NCI-H345 treated with DMSO at 0.1 percent for 48 hours (cell line): ENCODE data around the gene NBL1.

Experiments used
- DNase-seq: peaks from one replicate; lab custom pipeline; 2025; ENCODE audit not compliant: unreplicated experiment; lab: John Stamatoyannopoulos, UW

The NBL1 gene

GRCh38 chr1:19643602-19644394 is at the start of gene NBL1:
NBL1 (plus strand) TSS chr1:19644311; CDS start chr1:19655031, 10,720 bp downstream.
- DNase-seq: no peak

GRCh38 chr1:19596065-19596713 is 47.9 kb upstream of the NBL1 start:
- peak; percentile 41 for DNase-seq

GRCh38 chr1:19596714-19597495 is 47.2 kb upstream of the NBL1 start:
- DNase-seq: peak; percentile 98

- DNase-seq: no peak
Measured at GRCh38 chr1:19597496-19598309, 46.4 kb upstream of the NBL1 start.

GRCh38 chr1:19599810-19600209 is 44.3 kb upstream of the NBL1 start:
- DNase-seq: no peak

- DNase-seq: no peak
Measured at GRCh38 chr1:19602486-19602885, 41.6 kb upstream of the NBL1 start.

- no peak for DNase-seq
Measured at GRCh38 chr1:19605967-19606366, 38.1 kb upstream of the NBL1 start.

GRCh38 chr1:19606817-19607642 is 37.1 kb upstream of the NBL1 start:
- no peak for DNase-seq

- DNase-seq: no peak
Measured at GRCh38 chr1:19608232-19608631, 35.9 kb upstream of the NBL1 start.

- no peak for DNase-seq
Measured at GRCh38 chr1:19610282-19610981, 33.7 kb upstream of the NBL1 start.

- DNase-seq: no peak
Measured at GRCh38 chr1:19612530-19612929, 31.6 kb upstream of the NBL1 start.

- DNase-seq: no peak
Measured at GRCh38 chr1:19613171-19613703, 30.9 kb upstream of the NBL1 start.

- DNase-seq: no peak
Measured at GRCh38 chr1:19615438-19615837, 28.7 kb upstream of the NBL1 start.

GRCh38 chr1:19616489-19616888 is 27.6 kb upstream of the NBL1 start:
- no peak for DNase-seq

- no peak for DNase-seq
Measured at GRCh38 chr1:19617376-19617775, 26.7 kb upstream of the NBL1 start.

- DNase-seq: no peak
Measured at GRCh38 chr1:19618428-19618827, 25.7 kb upstream of the NBL1 start.

- DNase-seq: no peak
Measured at GRCh38 chr1:19619697-19620384, 24.3 kb upstream of the NBL1 start.

GRCh38 chr1:19620786-19621185 is 23.3 kb upstream of the NBL1 start:
- DNase-seq: no peak
